CD1c-positive myeloid dendritic cell (primary cell): ENCODE data around the gene TSC2.
"Not testable (repeated sequence)": the region's sequence is repeated elsewhere in the genome, so short reads cannot be mapped to it uniquely, and the experiment has no call there.

Source experiments
- DNase-seq: peaks from one replicate; pipeline ENCODE4 v3.0.0-alpha.2; 2016; ENCODE audit errors: extremely low spot score

The TSC2 gene

GRCh38 chr16:2030036-2030435 lies 17.7 kb upstream of the TSC2 start:
- DNase-seq = no peak

GRCh38 chr16:2031081-2031577 lies 16.7 kb upstream of the TSC2 start:
- DNase-seq = no peak

- DNase-seq = no peak
Observed at GRCh38 chr16:2032285-2033056, 15.3 kb upstream of the TSC2 start.

GRCh38 chr16:2033057-2033908 lies 14.5 kb upstream of the TSC2 start:
- no peak for DNase-seq

- DNase-seq = not testable (repeated sequence)
Observed at GRCh38 chr16:2033909-2034695, 13.7 kb upstream of the TSC2 start.

- DNase-seq = no peak
Observed at GRCh38 chr16:2034696-2035430, 12.9 kb upstream of the TSC2 start.

GRCh38 chr16:2035431-2036199 lies 12.2 kb upstream of the TSC2 start:
- no peak for DNase-seq

GRCh38 chr16:2036200-2036966 lies 11.4 kb upstream of the TSC2 start:
- DNase-seq = no peak

GRCh38 chr16:2037115-2037514 lies 10.7 kb upstream of the TSC2 start:
- no peak for DNase-seq

GRCh38 chr16:2037647-2038381 lies 10.0 kb upstream of the TSC2 start:
- no peak for DNase-seq

GRCh38 chr16:2038382-2039231 lies 9.2 kb upstream of the TSC2 start:
- no peak for DNase-seq

GRCh38 chr16:2039274-2040031 lies 8.3 kb upstream of the TSC2 start:
- no peak for DNase-seq

GRCh38 chr16:2040041-2040786 lies 7.6 kb upstream of the TSC2 start:
- DNase-seq = no peak

GRCh38 chr16:2040787-2041522 lies 6.8 kb upstream of the TSC2 start:
- DNase-seq = no peak

GRCh38 chr16:2042171-2042985 lies 5.4 kb upstream of the TSC2 start:
- DNase-seq = no peak
